Measurements from ENCODE around the gene ROM1.

DNA sequence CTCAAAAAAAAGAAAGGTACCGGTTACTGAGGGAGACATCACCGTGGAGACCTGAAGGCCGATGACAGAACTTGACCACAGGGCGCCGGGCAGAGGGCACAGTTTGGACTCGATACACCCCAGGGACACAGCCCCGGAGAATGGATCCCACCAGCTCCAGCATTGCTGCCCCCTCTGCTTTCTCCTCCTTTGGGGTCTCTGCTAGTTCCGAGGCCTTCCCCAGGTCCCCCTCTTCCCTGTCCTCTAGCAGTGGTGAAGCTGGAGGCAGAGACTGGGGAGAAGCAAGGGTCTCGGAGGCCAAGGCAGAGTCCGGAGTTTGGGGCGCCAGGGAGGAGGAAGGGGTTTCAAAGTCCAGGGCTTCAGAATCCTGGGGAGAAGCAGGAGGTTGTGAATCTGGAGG is 34.5 kb upstream of the ROM1 start:
- no peak for TF ChIP-seq POLR2A (IDR thresholded peaks at IDR 0.05; ENCODE audit: low read depth, low read length)
- no peak for TF ChIP-seq TAF1 (IDR thresholded peaks at IDR 0.05; ENCODE audit: low read depth, low read length)
- TF ChIP-seq POLR2AphosphoS5 (IDR thresholded peaks at IDR 0.05; ENCODE audit: low read depth, low read length): no peak
